COLO668 (cell line): ENCODE measurements around the gene DPAGT1.
A peak's percentile ranks its signal among the peaks of the same experiment; 100 is the strongest.
"Not testable (repeated sequence)": the region's sequence is repeated elsewhere in the genome, so short reads cannot be mapped to it uniquely, and the experiment has no call there.

Experiments
- DNase-seq: peaks from one replicate; lab custom pipeline; 2025; ENCODE audit not compliant: unreplicated experiment; lab: John Stamatoyannopoulos, UW

DPAGT1 gene

GRCh38 chr11:119062779-119063178, 38.9 kb downstream of the DPAGT1 start:
- no peak for DNase-seq

GRCh38 chr11:119061256-119061655, 40.4 kb downstream of the DPAGT1 start:
- DNase-seq: no peak

- DNase-seq: not testable (repeated sequence)
Observed at GRCh38 chr11:119059128-119059527, 42.5 kb downstream of the DPAGT1 start.

DNA sequence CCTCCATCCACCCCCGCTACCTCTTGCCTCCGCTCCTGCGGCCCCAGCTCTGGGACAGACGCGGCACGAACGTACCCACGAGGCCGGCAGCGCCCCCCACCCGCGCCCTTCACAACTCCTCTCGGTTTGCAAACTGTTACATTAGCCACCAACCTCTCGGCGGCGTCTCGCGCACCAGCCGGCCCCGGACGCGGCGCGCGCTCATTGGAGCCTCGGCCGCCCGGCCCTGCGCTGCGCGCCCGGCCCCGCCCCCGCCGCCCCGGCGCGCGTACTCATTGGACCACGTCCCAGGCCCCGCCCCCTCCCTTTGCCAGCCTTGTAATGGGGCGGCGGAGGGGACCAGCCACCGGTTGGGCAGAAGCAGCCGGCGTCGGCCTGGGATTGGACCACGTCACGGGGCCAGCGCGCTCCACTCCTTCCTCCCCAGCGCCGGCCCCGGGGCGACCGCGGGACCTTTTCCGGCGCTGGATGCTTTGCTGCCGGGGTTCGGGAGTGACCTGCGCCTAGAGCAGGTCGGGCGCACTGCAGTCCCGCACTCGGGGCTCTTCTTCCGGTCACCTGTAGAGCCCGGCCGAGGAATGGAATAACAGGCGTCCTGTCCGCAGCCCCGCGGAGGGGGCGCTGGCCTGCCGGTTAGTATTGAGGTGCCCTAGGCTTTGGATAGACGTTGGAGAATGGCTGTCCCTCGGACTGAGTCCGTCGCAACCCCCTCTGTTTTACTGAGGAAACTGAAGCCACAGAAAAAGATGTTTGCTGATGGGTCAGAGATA, 44.5 kb downstream of the DPAGT1 start, which contains the start of gene HYOU1:
TSS of gene HYOU1 (minus strand) at position 206 of the 770 bp plus-strand sequence. CDS start 1,045 bp downstream, outside the sequence.
- DNase-seq: peak; percentile 99

DNA sequence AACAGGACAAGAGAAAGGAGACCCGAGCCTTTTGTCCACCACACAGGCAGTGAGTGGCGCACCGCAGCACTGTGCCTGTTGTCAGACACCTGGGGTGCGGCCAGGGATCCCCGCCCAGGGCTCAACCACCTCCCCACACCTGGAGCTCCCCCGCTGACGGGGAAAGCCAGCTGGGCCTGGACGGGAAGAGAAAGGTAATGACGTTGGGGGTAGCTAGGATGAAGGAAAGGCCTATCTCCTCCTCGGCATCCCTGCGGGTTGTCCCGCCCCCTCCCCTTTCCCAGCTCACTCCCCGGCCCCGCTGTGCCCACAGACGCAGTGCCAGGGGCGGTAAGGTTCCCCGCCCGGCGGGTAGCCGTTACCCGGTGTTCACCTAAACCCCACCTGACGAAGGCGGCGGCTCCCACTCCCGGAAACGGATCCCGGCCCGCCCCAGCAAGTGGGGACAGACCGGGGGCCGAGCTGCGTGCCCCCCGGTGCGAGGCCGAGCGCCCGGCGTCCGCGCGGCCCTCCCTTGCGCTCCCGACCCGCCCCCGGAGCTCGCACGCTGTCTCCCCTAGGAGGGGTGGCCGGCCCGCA, 45.1 kb downstream of the DPAGT1 start:
- peak; percentile 61 for DNase-seq

DNA sequence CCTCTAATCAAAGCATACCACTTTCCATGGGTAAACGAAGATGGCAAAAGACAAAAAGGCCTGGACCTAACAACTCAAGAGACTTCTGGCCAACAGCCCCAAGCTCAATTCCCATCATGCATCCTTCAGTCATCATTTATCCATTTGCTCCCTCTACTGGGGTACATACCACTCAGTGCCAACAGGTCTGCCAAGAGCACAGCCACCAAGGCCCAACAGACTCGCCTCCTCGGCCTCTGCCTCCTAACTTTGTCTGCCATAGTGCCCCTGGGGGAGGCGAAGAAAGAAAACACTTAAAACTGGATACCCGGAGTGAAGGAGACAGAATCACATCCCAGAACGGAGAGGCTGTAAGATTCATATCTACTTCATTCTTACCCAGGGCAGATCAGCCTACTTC, 45.8 kb downstream of the DPAGT1 start:
- DNase-seq: peak; percentile 17

GRCh38 chr11:119054418-119054817, 47.2 kb downstream of the DPAGT1 start:
- DNase-seq: no peak

- DNase-seq: no peak
Observed at GRCh38 chr11:119052163-119052814, 49.4 kb downstream of the DPAGT1 start.

- no peak for DNase-seq
Observed at GRCh38 chr11:119051440-119052162, 50.1 kb downstream of the DPAGT1 start.

- DNase-seq: no peak
Observed at GRCh38 chr11:119049081-119049480, 52.6 kb downstream of the DPAGT1 start.

DNA sequence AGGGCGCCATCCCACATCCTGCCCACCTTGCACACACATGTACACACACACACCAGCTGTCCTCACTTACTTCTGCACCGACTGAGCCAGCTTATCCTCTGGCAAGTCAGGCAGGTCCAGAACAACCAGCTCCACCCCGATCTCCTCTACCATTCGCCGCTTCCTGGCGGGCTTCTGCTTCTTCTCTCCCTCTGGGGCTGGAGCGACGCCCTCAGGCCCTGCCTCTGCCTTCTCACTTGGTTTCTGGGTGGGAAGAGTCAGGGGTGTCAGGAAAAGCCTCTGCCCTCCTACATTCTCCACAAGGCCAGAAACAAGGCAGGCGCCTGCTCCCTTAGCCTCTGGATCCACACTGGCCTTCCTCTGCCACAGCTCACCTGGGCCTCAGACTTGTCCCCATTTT, 53.0 kb downstream of the DPAGT1 start:
- DNase-seq: no peak

DNA sequence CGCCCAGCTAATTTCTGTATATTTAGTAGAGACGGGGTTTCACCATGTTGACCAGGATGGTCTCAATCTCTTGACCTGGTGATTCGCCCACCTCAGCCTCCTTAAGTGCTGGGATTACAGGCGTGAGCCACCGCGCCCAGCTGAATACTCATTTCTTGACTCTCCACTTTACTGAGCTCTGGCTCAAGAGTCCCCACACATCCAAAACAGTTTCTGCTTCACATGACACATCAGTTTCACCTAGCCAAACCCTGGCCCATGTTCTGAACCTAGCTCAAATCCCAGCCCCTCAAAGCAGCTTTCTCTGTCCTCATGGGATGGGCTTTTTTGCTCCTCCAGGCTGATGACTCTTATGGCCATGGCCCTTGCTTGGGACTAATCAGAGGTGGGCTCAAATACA, 54.4 kb downstream of the DPAGT1 start:
- no peak for DNase-seq
